KG1 (cell line): ENCODE measurements around the gene EHD1.

Experiments used
- DNase-seq: peaks from one replicate; lab custom pipeline; 2025; lab: John Stamatoyannopoulos, UW

EHD1 gene

DNA sequence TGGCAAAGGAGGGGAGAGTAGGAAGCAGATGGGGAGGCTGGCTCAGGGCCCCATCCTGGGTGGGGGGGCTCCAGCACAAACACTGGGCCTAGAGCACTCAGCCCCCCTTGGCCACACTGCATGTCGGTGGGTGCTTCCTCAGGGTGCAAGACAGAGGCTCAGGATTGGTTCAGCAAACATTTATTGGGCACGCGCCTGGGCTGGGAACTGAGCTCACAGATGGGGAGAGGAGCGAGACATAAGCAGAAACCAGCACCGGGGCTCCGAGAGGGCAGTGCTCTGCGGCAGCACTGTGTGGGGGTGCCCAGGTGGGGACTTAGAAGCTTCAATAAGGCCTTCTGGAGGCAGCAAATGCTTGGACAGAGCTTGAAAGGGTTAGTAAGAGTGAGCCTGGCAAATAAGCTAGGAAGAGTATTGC, 12.1 kb upstream of the EHD1 start:
- no peak for DNase-seq

DNA sequence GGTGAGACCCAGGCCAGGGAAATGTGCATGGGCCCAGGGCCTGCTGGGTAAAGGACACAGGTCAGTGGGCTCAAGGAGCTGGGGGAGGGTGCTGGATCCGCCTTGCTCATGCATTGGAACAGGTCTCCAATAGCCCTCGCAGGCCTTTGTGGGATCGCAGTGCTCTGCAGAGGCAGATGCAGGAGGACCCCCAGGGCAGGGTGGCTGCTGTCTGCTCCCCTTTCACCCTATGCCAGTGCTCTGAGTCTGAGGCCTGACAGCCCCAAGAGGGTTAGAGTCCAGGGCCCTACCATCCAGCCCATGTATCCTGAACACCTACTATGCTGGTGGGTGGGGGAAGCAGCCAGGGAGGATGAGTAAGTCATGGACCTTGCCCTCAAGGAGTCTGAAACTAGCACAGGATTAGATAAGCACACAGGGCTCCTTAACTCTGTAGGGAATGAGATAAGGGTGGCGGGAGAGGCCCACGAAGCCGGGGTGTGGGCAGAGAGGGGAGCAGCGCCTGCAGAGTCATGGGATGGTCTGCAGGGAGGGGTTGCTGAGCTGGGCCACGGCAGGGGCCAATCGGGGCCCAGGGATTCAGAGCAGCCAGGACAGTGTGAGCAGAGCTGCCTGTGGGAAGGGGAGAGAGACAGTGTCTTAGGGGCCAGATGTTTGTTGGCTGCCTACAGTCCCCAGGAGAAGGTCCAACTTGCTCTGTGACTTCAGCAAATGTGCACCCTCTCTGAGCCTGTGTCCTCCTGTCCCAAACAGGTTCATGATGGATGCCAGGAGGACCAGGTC, 10.5 kb upstream of the EHD1 start:
- no peak for DNase-seq

DNA sequence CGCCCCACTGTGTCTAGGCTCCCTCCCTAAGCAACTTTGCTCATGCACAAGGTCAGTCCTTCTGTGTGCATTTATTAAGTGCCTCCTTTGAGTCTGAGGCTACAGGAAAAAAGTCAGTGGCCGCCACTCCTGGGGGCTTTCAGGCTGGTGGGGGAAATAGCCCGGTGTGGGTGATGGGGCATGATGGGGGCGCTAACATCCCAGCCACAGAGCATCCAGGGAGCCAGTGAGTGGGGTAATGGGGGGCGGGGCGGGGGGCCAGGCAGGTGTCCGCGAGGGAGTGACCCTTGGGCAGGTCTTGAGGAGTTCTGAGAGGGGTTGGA, 9.9 kb upstream of the EHD1 start:
- DNase-seq: no peak

DNA sequence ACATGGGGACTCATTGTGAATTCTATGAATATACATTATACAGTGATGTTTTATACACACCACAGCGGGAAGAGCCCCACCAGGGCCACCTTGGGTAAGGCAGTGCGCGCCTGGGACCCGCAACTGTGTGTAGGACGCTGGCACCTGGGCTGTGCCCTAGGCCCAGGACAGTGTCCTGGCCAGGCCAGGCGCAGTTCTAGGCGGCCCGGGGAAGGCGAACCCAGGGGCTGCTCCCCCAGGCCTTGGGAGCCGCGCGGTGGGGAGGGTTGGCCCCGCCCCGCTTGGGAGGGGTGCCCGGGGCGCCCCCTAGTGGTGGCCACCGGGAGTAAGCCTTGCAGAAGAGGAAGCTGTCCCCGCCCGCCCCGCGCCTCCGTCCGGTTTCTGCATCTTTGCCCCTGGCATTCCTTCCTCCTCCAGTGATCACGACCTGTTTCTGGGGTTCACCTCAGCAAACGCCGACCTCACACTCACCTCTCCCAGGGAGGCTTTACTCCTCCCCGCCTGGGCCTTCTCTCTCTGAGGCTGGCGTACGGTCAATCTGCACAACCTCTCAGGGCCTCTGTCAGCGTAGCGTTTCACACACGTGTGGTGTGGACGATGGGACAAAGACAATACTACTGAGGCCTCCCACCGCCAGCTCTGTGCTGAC, 9.5 kb upstream of the EHD1 start:
- peak; percentile 81 for DNase-seq

DNA sequence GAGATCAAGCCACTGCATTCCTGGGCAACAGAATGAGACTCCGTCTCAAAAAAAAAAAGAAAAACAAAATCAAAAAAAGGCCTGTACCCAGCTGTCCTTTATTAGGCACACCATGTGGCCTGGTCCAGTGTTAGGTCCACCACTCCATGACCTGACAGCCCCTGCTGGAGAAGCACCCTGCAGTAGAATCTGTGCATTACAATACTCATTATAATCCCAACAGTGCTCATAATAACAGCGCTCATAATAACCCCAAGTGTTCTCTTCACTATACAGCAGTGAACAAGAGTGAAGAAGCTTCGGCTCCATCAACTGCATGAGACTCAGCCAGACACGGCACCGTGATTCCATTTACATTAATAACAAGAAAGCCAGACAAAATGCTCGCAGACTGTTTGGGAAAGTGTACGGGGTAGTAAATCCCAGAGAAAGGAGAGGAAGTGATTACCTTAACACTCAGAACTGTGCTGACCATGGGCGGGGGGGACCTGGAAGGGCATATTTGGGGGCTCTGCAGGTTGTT, 8.9 kb upstream of the EHD1 start:
- DNase-seq: no peak

DNA sequence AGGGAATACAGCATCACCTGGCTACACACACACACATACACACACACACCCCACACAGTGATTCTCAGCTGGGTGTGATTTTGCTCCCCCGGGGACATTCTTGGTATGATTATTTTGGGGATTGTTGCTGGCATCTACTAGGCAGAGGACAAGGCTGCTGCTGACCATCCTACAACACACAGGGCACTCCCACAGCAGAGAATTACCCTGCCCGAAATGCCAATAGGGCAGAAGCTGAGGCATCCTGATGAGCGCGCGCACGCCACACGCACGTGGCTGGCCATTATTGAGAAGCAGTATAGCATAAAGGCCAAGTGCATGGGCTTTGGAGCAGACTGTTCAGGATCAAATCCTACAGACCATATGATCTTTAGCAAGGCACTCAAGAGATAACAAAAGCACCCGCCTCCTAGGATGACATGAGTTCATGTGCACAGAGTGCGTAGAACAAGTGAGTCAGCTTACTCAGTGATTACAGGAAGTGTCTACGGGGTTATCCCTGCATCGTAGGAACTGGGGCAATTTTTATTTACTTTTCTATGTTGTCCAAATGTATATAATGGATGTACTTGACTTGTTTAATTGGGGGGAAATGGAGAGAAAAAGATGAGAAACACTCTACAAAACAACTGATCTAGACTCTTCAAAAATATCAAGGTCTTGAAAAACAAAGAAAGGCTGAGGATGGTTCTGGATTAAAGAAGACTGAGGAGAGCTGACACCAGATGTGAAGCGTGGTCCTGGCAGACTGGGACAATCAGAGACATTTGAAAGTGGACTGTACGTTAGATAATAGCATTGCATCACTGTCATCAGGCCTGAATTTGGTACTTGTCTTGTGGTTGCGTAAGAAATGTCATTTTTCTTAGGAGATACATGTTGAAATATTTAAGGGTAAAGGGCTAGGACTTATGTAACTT, 7.2 kb upstream of the EHD1 start:
- no peak for DNase-seq

DNA sequence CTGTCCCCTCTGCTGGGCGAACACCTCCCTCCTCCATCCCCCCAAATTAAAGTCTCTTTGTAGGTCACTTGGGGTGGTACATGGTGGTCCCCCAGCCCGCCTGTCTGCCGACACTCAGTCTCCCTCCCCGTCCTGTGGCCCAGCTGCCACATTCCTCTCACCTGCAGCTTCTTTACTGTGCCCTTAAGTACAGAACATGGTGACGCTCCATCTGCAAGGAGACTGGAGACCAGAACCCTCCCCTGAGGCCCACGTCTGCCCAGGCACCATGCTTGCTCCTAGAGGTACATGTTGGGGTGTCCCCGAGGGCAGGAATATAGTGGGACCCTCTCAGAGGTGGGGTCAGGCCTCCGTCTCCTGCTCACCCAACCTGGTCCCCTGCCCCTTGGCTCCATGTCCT, 5.6 kb upstream of the EHD1 start:
- DNase-seq: no peak

DNA sequence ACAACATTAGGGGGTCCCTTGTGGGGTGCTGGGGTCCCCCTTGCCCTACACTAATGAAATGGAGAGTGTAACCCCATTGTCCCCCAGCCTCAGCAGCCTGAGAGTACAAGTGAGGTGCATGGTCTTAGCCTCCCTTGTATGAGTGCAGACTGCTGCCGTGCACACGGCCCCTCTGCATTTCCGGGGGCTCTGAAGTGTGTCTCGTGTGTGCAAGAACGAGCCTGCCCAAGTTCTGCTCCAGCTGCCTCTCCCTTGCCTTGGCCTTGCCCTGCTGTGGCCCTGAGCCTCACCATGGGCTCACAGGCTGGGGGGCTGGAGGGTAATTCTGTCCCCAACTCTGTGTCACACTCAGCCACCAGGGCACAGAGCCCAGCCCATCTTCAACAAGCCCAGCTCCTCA, 5.2 kb upstream of the EHD1 start:
- DNase-seq: no peak

DNA sequence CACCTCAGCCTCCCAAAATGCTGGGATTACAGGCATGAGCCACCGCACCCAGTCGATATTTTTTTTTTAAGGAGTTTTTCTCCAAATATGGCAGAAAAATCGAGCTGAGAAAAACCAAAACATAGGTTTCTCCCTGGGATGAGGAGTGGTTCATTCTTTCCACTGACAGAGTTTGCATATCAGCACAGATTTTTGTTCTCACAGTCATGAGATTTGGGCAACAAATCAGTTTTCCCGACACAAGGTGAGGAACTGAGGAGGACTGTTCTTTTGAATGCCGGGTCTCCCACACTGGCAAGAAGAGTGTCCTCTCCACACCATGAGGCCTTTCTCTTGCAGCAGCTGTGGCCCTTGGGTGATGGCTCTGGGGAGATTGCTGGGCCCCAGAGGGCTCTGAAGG, 3.8 kb upstream of the EHD1 start:
- no peak for DNase-seq

DNA sequence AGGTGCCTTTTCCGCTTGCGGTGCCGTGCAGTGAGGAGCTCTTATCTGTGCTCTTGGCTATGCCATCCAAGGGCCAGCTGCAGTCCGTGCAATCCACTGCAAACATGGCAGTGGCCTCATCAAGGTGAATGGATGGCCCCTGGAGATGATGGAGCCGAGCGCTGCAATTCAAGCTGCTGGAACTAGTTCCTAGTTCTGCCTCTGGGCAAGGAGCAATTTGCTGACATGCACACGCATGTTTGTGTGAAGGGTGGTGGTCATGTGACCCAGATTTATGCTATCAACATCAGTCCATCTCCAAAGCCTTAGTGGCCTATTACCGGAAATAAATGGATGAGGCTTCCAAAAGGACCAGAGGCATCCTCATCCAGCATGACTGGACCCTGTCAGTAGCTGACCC, 3.1 kb upstream of the EHD1 start:
- no peak for DNase-seq

DNA sequence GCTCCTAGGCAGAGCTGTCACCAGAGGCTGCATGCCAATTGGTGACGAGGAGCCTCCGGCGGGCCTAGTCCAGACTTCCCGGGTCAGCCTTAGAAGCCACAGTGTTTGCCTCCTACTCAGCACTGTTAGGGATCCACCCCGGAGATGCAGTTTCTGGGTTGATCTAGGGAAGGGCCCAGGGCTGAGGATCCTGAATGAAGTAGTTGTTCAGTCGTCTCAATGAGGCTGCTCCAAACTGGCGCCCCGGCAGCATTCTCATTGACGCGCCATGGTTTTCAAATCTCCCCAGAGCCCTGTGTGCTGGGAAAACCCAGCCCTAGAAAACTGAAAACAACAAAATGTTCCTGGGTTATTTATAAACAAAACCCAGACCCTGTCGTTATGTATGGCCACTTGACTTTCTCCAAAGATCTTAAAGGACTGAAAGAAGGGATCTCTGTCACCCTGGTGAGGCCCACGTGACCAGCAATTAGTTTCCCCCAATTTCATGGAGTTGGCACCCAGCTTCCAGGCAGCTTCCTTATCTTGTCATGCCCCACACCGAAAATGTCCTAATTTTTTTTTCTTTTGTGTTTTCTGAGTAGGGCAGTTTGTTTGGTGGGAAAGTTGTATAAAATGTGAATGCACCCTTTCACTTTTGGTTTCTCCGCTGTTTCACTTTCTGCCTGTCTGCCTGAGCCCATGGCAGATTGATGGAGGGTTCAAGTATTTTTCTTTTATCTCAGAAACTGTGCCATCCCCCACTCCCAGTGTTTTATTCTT, 2.0 kb upstream of the EHD1 start:
- DNase-seq: no peak

DNA sequence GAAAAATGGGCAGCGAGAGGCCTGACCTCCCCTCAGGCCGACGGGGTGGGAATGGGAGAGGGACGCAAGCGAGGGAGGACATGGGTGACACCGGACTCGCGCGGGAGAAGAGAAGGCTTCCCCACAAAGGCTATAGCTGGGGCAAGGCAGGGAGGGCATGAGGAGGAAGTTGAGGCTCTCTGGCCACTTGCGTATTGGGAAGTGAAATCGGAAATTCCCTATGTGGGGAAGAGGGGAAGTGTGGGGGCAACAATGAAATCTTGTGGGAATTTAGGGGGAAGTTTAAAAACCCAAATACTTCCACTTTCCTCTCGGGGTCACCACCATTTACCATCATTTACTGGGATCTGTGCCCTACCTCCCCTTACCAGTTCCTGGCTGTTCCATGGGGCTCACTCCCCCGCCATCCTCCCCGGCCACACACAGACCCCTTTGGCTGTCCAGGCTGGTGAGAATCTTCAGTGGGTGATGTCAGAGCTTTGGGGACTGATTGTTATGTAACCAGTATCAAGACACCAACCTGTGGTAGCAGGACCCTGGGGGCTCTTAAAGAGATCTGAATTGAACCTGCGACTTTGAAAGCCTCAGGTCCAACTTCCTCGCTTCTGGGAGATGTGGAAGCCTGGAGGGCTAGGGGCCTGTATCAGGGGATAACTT, 951 bp upstream of the EHD1 start:
- peak; percentile 50 for DNase-seq

DNA sequence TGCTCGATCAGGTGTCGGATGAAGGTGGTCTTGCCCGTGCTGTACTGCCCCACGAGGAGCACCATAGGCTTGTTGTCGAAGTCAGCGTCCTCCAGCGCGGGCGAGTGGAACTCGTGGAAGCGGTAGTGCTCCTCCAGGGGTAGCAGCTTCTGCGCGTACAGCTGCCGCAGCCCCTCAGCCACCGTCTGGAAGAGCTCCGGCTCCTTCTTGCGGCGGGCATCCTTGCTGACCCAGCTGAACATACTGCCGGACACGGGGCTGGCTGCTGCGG, 263 bp downstream of the EHD1 start:
- DNase-seq: no peak

DNA sequence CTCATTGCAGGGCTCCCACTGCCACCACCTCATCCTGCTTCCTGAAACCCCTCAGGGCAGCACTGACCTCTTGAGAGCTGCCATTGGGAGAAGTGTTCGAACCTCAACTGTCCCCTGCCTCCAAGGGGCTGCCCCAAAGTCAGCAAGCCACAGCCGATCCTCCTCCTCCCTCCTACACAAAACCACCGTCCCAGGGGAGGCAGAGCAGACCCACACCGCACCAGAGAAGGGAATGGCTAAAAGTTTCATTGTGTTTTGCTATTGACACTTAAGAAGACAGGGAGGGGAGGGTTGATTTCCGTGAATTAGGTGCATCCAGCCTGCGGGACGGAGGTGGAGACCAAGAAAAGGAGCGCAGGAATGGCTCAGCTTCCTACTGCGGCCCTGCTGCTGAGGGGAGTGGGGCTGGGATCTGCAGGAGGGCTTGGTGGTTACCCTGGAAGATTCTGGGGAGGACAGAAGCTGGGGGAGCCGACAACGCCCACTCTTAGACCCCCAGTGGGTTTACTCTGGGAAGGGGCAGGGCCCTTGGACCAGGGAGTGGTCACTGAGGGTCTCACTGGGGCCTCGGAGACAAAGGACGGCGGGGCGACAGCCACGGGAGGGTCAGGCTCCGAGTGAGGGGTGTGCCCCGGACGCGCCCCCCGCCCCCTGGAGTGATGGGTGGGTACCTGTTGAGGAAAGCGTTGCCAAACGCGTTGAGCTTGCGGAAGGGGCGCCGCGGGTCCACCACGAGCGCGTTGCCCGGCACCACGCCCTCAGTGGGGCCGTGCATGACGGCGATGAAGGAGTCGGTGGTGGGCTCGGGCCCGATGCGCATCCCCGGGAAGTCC, 815 bp downstream of the EHD1 start:
- DNase-seq: no peak

DNA sequence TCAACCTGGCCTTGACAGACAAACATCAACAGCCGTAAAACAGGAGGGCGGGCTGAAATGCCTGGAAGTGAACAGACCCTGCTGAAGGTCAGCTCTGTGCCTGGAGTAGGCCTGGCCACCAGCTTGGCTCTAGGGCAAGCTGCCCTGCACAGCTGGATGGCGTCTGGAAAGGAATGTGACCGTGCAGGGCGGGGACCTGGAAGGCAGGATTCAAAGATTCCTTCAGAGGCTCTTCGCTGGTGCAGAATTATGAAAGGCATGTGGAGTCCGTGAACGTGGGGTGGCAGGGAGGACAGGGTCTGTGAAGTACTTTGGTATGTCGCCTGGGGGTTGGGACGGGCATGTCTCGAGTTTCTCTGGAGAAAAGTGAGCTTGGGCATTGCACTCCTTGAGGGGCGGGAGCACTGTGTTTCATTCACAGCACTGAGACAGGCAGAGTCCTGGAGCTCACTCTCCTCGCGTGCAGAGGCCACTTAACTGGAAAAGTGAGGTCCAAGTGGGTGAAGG, 1.5 kb downstream of the EHD1 start:
- DNase-seq: no peak

DNA sequence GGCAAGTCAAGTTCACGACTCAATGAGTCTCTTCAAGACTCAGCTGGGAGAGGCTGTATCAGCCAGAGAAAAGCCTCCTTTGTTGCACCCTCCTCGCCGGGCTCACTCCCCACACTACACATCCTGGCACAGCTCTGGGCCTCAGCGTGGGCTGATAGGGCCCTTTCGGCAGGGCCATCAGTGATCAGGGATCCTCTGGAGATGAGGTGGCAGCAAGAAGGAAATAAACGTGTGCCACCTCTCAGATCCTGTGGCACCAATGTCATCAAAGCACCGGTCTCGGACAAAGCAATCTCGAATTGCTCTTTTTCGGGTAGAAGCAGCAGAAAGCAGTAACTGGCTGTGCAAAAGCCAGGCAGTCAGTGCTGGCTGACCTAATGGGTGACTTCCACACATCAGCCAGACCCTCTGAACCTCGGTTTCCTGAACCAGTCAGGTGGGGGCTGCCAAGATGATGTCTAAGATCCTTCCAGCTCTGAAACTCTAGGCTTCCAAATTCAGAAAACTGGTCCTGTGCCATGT, 2.1 kb downstream of the EHD1 start:
- no peak for DNase-seq

DNA sequence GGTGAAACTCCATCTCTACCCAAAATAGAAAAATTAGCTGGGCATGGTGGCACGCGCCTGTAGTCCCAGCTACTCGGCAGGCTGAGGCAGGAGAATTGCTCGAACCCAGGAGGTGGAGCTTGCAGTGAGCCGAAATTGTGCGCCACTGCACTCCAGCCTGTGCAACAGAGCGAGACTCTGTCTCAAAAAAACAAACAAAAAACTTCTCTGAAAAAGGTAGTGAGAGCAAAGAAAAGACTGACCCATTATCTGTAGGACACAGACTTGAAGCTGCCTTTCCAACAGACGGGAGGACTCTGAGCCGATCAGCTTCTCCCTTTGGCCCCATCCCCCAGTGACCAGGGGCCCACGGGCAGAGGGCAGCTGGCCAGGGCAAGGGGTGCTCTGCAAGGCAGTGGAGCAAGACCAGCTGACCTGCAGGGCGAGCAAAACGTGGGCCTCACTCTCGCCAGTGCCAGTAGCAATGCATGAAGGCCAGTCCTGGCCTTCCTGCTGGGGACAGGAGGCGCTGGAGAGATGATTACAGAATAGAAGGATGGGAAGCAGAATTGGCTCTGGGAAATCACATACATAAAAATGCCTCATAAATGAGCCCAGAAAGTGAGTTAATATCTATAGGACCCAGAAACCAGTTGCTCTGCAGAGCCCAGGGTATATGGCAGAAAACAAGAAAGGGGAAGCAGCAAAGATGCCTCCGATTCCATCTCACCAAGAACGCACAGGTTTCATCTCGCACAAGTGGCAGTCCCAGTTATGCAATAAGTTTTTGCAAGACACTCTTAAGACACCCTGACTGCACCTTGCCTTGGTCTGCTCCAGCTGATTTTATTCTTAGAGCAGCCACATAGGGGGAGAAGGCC, 2.8 kb downstream of the EHD1 start:
- DNase-seq: no peak

DNA sequence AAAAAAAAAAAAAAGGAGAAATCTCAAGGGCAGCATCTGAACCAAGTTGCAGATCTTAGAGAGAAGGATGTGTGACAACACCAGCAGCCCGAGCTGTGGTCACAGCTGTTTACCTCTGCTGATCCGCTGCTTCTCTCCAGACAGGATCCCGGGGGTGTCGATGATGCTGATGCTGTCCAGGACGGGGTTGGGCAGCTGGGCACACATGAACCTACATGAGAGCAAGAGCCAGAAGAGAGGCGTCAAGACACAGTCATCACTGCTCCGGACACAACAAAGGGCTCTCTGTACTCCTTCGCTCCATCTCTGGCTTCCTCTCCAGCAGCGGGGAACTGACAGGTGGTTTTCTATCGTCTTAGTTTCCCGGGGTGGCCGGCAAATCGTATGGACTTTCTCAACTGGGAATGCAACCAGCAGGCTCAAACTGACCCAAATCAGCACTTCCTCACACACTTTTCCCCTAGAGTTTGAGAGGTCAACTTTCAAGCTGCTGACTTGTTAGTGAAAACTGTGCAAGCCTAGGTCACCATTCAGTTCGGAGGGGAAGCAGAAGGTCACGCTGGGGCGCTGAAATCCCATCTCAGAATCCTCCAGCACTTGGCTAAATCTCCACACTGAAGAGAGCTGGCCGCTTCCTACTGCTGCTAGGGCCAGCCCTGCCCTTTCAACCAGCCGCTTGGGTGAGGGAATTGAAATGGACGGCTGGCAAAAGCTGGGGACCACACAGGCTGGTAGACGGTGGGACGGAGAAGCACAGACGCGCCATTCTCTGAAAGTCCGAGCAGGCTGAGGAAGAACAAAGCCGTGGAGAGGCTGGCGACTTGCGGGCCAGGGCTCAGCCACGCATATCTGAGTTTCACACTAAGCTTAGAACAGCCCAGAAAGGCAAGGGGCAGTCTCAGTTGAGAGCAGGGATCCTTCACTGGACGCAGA, 3.8 kb downstream of the EHD1 start:
- DNase-seq: no peak
